HG03354 (cell line): Measurements from ENCODE around the gene TCP1.
A peak's percentile ranks its signal among the peaks of the same experiment; 100 is the strongest.
"Not testable (repeated sequence)": the region's sequence is repeated elsewhere in the genome, so short reads cannot be mapped to it uniquely, and the experiment has no call there.

ENCODE experiments used
- ATAC-seq: cut with Tn5 transposase; IDR thresholded peaks from one replicate; pipeline ENCODE4 v1.9.1; 2021; ENCODE audit warnings: mild to moderate bottlenecking; ENCODE audit not compliant: unreplicated experiment, poor library complexity, severe bottlenecking

TCP1 gene

GRCh38 chr6:159789377-159790148, at the start of gene TCP1:
Gene TCP1, minus strand, starts transcription at chr6:159789602. Its CDS starts 134 bp downstream, at chr6:159789468.
- ATAC-seq, result peak; percentile 71

DNA sequence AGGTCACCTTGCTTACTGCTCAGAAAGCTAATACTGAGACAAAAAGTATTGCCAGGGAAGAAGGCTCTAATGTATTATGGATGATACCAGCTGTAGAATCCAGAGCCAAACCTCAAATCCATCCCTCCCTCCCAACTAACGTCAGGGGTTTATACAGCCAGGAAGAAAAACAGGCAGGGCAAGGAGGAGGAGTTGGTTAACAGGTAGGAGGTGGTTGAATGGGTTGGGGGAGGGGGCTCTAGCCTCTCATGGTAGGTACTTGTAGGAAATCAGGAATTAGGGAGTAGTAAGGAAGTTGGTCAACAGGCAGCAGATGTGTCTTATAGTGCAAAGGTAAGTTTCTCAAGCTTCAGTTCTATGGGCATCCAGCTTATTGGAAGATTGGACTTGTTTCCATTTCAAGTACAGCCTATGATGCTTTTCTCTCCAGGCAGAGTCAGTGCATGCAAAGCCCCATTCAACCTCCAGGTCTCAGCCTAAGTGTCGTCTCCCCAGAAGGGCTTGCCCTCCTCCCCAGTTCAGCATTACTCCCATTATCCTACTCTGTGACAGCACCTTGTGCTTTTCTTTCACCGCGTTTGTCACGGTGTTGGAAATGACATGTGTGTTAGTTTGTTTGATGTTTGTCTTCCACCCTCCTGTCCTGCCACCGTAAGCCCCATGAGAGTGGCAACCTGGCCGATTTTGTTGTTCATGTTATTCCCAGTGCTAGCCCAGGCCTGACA, 48.8 kb upstream of the TCP1 start:
- no peak for ATAC-seq

DNA sequence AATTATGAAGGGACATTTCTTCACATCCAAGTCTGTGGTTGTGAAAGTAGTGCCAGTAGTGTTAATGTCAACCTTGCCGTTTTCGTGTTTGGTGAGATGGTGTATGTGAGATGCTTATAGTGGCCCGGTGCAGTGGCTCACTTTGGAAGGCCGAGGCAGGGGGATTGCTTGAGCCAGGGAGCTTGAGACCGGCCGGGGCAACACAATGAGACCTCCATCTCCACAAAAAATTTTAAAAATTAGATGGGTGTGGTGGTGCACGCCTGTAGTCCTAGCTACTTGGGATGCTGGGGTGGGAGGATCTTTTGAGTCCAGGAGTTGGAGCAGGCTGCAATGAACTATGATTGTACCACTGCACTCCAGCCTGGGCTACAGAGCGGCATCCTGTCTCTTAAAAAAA, 48.1 kb upstream of the TCP1 start:
- ATAC-seq, result no peak

DNA sequence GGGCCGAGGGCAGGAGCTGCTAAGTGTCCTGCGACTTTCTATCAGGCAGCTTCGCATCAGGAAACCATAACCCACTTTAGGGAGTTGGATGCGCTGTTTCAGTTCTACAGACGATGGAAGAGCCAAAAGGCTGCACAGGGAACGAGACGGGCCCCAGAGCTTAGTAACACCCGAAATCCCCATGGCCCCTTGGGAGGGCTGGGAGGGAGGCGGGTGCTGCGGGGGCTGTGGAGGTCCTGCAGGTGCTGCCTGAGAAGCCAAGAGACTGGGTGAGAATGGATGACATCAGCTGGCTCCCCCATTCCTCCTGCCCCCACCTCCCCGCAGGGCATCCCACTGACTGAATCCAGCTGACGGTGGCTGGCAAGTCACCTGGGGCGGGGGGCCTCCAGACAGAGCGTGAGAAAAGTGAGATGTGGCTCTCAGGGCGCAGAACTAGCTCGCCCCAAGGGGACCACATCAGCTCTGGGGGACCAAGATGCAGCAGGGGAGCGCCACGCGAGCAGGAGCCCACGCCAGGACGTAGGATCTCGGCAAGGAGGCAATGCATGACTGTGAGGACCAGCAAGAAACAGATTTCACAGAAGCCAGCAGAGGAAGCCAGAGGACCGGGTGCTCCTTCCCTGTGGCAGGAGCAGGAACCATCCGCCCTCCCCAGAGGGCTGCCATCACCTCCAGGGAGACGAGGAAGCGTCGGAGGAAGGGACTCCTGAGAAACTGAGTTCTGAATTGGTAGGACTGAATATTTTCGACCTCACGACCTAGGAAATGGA, 47.5 kb upstream of the TCP1 start:
- ATAC-seq, result no peak

- ATAC-seq, result no peak
These were observed 44.7 kb upstream of the TCP1 start for GRCh38 chr6:159833997-159834603.

DNA sequence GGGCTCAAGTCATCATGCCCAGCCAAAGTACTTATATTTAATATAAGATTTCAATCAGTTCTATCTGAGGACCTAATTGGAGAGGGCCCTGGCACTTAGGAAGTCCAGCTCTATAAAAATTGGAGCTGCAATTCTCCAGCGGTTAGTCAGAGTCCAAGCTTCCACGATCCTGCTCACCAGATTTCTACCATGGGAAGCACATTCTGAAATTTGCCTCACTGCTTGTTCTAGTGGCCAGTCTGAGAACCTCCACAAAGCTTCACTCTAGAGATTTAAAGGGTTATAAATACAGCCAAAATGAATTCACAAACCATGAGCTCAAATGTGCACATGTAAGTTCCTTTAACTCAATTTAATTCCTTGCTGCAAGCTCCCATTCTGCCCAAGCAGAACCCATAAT, 44.2 kb upstream of the TCP1 start:
- no peak for ATAC-seq

GRCh38 chr6:159832946-159833345, 43.5 kb upstream of the TCP1 start:
- ATAC-seq, result no peak

- no peak for ATAC-seq
These were observed 41.9 kb upstream of the TCP1 start for GRCh38 chr6:159831373-159831679.

GRCh38 chr6:159830501-159831372, 41.3 kb upstream of the TCP1 start:
- no peak for ATAC-seq

GRCh38 chr6:159829526-159829925, 40.1 kb upstream of the TCP1 start:
- peak; percentile 68 for ATAC-seq

DNA sequence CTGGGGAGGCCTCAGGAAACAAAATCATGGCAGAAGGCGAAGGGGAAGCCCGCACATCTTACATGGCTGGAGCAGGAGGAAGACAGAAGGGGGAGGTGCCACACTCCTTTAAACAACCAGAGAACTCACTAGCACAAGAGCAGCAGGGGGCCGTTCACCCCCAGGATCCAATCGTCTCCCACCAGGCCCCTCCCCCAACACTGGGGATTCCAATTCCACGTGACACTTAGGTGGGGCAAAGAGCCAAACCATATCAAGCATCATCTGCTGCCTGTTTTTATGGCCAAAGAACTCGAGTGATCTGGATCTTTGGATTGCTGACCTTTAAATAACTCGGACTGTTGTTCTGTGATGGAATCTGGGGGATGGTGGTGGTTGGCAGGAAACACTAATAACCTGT, 38.7 kb upstream of the TCP1 start:
- ATAC-seq, result no peak

DNA sequence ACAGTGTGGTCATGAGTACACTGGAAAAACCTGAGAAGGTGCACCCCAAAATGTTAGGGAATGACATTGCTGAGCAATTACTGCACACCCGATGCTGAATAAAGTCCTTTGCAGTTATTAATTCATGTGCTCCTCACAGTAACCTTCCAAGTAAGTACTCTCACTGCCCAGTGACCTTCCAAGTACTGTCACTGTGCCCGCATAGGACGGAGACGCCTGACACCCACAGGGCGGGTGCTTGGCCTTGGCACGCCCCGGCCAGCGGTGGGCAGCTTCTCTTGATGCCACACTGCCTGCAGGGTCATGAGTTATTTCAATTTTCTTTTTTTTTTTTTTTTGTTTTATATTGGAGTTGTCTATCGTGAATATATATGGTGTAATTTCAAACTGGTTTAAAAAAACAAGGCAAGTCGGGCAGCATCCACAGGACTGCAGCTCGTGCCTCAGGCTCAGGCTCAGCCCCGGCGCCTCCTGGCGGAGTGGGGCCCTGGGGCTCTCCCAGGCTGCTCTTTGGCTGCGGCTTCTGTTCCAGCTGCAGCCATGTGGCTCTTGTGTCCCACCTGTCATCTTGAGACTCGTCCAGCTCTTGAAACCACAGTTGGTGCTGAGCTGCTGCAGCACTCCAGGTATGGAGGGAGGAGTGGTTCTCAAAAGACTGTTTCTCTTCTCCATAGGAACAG, 37.7 kb upstream of the TCP1 start:
- no peak for ATAC-seq

- ATAC-seq, result no peak
These were observed 36.6 kb upstream of the TCP1 start for GRCh38 chr6:159826004-159826403.

GRCh38 chr6:159824690-159825089, 35.3 kb upstream of the TCP1 start:
- not testable (repeated sequence) for ATAC-seq

DNA sequence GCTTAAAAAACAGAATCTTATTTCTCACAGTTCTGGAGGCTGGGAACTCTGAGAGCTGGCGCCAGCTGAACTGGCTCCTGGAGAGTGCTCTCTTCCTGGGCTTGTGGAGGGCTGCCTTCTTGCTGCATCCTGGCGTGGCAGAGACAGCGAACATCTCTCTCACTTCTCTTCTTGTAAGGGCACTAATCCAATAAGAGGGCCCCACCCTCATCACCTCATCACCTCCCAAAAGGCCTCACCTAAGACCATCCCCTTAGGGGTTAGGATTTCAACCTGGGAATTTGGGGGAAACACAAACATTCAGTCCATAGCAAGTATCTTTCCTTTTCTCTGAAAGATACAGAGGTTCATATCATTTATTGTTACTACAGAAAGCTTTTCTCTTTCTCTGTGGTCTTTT, 34.6 kb upstream of the TCP1 start:
- no peak for ATAC-seq

- ATAC-seq, result no peak
These were observed 32.3 kb upstream of the TCP1 start for GRCh38 chr6:159821726-159822125.

DNA sequence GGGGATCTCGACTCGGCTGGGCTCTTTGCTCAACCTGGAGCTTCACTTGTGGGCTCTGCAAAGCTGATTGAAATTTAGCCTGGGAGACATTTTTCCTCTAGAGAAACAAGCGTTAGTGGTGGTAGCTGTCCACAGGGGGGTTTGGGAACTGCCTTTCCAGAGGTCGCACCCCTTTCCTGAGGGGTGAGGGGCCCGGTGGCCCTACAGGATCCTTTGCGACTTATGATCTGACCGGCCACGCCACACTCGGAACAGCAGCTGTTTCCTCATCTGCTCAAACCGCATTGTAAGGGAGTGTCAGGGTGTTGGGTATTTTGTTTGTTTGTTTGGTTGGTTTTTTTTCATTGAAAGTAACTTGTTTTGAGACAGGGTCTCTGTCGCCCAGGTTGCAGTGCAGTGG, 31.7 kb upstream of the TCP1 start:
- no peak for ATAC-seq

GRCh38 chr6:159819932-159820640, 30.7 kb upstream of the TCP1 start:
- ATAC-seq, result peak; percentile 65
